ENCODE data around the gene SH3BP5.

GRCh38 chr3:15333956-15334263 is 1.5 kb upstream of the SH3BP5 start:
- TF ChIP-seq CTCF (IDR thresholded peaks at IDR 0.05) (no peak), REST (IDR thresholded peaks at IDR 0.05; ENCODE audit: low read depth, low read length) (no peak), RAD21 (IDR thresholded peaks at IDR 0.05; ENCODE audit: low read length) (no peak)
